Measurements from ENCODE around the gene TFG. TPM values are rescaled to one million over a fixed set of nuclear protein-coding genes. Genes with fewer than 3 reads are reported as not detected.

The TFG gene
- total and polyA plus RNA-seq, 9 of the 15 experiments (the other 6 are each of a cell fraction or from before 2014, with no cell fraction given) = 31.8 to 143 (median 57.8) TPM

- no peak overlapping the region for H3K4me2 ChIP-seq (ENCODE audit: insufficient read depth, low read length)
- no peak overlapping the region for H3K9ac ChIP-seq (ENCODE audit: insufficient read depth in 1 of 2, low read depth in 2 of 2, low read length in 2 of 2)
- 41% methylated on average over 2 of the region's 3 CpGs for WGBS (ENCODE audit: insufficient coverage, low coverage, missing lambda C conversion rate)
- FAIRE-seq (no peak), DNase-seq (ENCODE audit: extremely low read depth in 1 of 4, low spot score in 3 of 4) (no peak), ATAC-seq (no peak)
- no peaks in the 10 kb centered on the region for H3K9me1 ChIP-seq (ENCODE audit: control insufficient read depth, insufficient read depth, low read length)
- CTCF ChIA-PET (ENCODE audit: low intra/inter-chr PET ratio) = interaction anchor here (0.6 kb wide), 1 partner anchor 282 kb away, joined by 5 read pairs; no protein-coding TSS in a partner anchor
- POLR2A ChIA-PET = interaction anchor here (1.4 kb wide), 1 partner anchor 16 kb away, joined by 5 read pairs; no protein-coding TSS in a partner anchor
- H3K4me3 ChIP-seq = no peak overlapping the region
- H4K20me1 ChIP-seq (replicated peaks; ENCODE audit: control insufficient read depth, insufficient read depth, low read length) = no peaks in the 10 kb centered on the region
- no peak for TF ChIP-seq ZBTB7A (IDR thresholded peaks at IDR 0.05; ENCODE audit: borderline replicate concordance, control insufficient read depth, low read depth, low read length)
- TF ChIP-seq RAD51 (IDR thresholded peaks at IDR 0.05; ENCODE audit: borderline replicate concordance, low read depth) = no peak
- no peak for TF ChIP-seq E2F3 (CRISPR knock-in tag; IDR thresholded peaks at IDR 0.05)
- TF ChIP-seq NUFIP1 (IDR thresholded peaks at IDR 0.05; ENCODE audit: partially characterized antibody) = no peak
- no peak for TF ChIP-seq ZNF398 (CRISPR knock-in tag; IDR thresholded peaks at IDR 0.05)
- no peak for TF ChIP-seq PHF8 (IDR thresholded peaks at IDR 0.05; ENCODE audit: borderline replicate concordance, low read length)
- TF ChIP-seq, protein P1, sequence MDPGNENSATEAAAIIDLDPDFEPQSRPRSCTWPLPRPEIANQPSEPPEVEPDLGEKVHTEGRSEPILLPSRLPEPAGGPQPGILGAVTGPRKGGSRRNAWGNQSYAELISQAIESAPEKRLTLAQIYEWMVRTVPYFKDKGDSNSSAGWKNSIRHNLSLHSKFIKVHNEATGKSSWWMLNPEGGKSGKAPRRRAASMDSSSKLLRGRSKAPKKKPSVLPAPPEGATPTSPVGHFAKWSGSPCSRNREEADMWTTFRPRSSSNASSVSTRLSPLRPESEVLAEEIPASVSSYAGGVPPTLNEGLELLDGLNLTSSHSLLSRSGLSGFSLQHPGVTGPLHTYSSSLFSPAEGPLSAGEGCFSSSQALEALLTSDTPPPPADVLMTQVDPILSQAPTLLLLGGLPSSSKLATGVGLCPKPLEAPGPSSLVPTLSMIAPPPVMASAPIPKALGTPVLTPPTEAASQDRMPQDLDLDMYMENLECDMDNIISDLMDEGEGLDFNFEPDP (CRISPR knock-in tag; IDR thresholded peaks at IDR 0.05) = no peak
- no peak for TF ChIP-seq SRSF9 (IDR thresholded peaks at IDR 0.05; ENCODE audit: borderline replicate concordance, low read depth, low read length)
- no peak for TF ChIP-seq ZKSCAN1 (IDR thresholded peaks at IDR 0.05; ENCODE audit: low read depth, low read length)
- TF ChIP-seq, protein P2, sequence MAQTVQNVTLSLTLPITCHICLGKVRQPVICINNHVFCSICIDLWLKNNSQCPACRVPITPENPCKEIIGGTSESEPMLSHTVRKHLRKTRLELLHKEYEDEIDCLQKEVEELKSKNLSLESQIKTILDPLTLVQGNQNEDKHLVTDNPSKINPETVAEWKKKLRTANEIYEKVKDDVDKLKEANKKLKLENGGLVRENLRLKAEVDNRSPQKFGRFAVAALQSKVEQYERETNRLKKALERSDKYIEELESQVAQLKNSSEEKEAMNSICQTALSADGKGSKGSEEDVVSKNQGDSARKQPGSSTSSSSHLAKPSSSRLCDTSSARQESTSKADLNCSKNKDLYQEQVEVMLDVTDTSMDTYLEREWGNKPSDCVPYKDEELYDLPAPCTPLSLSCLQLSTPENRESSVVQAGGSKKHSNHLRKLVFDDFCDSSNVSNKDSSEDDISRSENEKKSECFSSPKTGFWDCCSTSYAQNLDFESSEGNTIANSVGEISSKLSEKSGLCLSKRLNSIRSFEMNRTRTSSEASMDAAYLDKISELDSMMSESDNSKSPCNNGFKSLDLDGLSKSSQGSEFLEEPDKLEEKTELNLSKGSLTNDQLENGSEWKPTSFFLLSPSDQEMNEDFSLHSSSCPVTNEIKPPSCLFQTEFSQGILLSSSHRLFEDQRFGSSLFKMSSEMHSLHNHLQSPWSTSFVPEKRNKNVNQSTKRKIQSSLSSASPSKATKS (CRISPR knock-in tag; IDR thresholded peaks at IDR 0.05) = no peak
- TF ChIP-seq, protein P3, sequence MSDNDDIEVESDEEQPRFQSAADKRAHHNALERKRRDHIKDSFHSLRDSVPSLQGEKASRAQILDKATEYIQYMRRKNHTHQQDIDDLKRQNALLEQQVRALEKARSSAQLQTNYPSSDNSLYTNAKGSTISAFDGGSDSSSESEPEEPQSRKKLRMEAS (CRISPR knock-in tag; IDR thresholded peaks at IDR 0.05) = no peak
- no peaks in the 10 kb centered on the region for H3K27me3 ChIP-seq (ENCODE audit: control insufficient read depth in 2 of 2, insufficient read depth in 2 of 2, low read length in 2 of 2)
- no peak overlapping the region for H3K27ac ChIP-seq (ENCODE audit: extremely low read depth, low read depth, low read length)
- intact Hi-C loops (cut with micrococcal nuclease) = no loop called here
- peaks cover 2% of the 10 kb centered on the region; the same call in 1 of the 2 replicates for H3K9me3 ChIP-seq (replicated peaks; ENCODE audit: control insufficient read depth, insufficient read depth, low read depth, low read length)
- H3K4me1 ChIP-seq (replicated peaks in 1 of 2; ENCODE audit: control insufficient read depth in 2 of 2, insufficient read depth in 2 of 2, low read length in 2 of 2) = peaks cover 0 to 10% of the 10 kb centered on the region in 2 experiments; a peak in 2 of 5 replicates
- no peaks in the 10 kb centered on the region for H3K36me3 ChIP-seq (ENCODE audit: control insufficient read depth, insufficient read depth, low read length)
- no peak overlapping the region for H2AFZ ChIP-seq (ENCODE audit: low read depth, low read length)
- BruUV-seq (replicated peaks) = no TSS peak
- H3K79me2 ChIP-seq (ENCODE audit: control insufficient read depth, insufficient read depth, low read length) = no peaks in the 10 kb centered on the region
- in situ Hi-C loops (cut with MboI) = no loop called here
Measured at GRCh38 chr3:100698736-100699135, 10.6 kb upstream of the TFG start.
